Measurements from ENCODE around the gene STXBP1. TPM values are rescaled to one million over a fixed set of nuclear protein-coding genes. Genes with fewer than 3 reads are reported as not detected.
A peak's percentile ranks its signal among the peaks of the same experiment; 100 is the strongest.

The STXBP1 gene
- total and polyA plus RNA-seq, 9 donors: 5.3 to 19.5 (median 13.1) TPM

DNA sequence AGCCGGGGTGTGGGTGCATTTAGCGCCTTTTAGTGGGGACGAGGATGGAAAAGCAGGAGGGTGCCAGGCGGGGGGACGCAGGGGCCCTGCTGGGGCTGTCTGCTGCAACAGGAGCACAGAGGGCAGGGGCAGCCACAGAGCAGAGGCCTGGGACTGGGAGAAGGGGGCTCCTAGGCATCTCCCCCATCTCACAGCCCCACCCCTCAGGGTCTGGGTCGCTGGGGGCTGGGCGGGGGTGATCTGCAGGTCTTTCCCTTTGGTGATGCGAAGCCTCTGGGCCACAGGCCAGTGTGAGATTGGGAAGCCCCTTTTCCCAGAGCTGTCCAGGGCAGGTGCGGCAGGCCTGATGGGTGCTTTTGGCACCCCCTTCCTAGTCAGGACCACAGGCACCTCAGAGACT lies 118.2 kb downstream of the STXBP1 start:
- no peaks in the 10 kb centered on the region for H3K9me3 ChIP-seq (replicated peaks; ENCODE audit: control insufficient read depth, low read depth, low read length)
- peaks cover 8% of the 10 kb centered on the region for H3K4me1 ChIP-seq (ENCODE audit: control insufficient read depth, insufficient read depth, low read length)
- no peak overlapping the region for H3K27ac ChIP-seq (ENCODE audit: low read length)
- H3K27me3 ChIP-seq (ENCODE audit: control insufficient read depth, insufficient read depth, low read length): no peaks in the 10 kb centered on the region
- no peak overlapping the region for H3K4me3 ChIP-seq (ENCODE audit: low read length)
- DNase-seq: no peak
- 70% methylated on average over 4 of the region's 9 CpGs for WGBS (ENCODE audit: insufficient coverage)
- peaks cover 31% of the 10 kb centered on the region for H3K36me3 ChIP-seq (ENCODE audit: control insufficient read depth, insufficient read depth, low read length)

GRCh38 chr9:127730799-127731410 lies 118.8 kb downstream of the STXBP1 start:
- no peaks in the 10 kb centered on the region for H3K9me3 ChIP-seq (replicated peaks; ENCODE audit: control insufficient read depth, low read depth, low read length)
- H3K4me1 ChIP-seq (ENCODE audit: control insufficient read depth, insufficient read depth, low read length): peaks cover 14% of the 10 kb centered on the region
- H3K4me3 ChIP-seq (ENCODE audit: low read length): no peak overlapping the region
- DNase-seq: no peak
- 83% methylated on average over 9 of the region's 9 CpGs for WGBS (ENCODE audit: insufficient coverage)
- H3K27ac ChIP-seq (ENCODE audit: low read length): no peak overlapping the region
- H3K36me3 ChIP-seq (ENCODE audit: control insufficient read depth, insufficient read depth, low read length): peaks cover 31% of the 10 kb centered on the region
- H3K27me3 ChIP-seq (ENCODE audit: control insufficient read depth, insufficient read depth, low read length): no peaks in the 10 kb centered on the region

GRCh38 chr9:127731938-127732337 lies 119.9 kb downstream of the STXBP1 start:
- Histone ChIP-seq H3K27me3 (ENCODE audit: control insufficient read depth, insufficient read depth, low read length) (no peaks in the 10 kb centered on the region), H3K9me3 (replicated peaks; ENCODE audit: control insufficient read depth, low read depth, low read length) (no peaks in the 10 kb centered on the region), H3K4me3 (ENCODE audit: low read length) (no peak overlapping the region), H3K4me1 (ENCODE audit: control insufficient read depth, insufficient read depth, low read length) (peaks cover 14% of the 10 kb centered on the region), H3K36me3 (ENCODE audit: control insufficient read depth, insufficient read depth, low read length) (peaks cover 31% of the 10 kb centered on the region), H3K27ac (ENCODE audit: low read length) (no peak overlapping the region)
- no peak for DNase-seq
- 70% methylated on average over 16 of the region's 16 CpGs for WGBS (ENCODE audit: insufficient coverage)

DNA sequence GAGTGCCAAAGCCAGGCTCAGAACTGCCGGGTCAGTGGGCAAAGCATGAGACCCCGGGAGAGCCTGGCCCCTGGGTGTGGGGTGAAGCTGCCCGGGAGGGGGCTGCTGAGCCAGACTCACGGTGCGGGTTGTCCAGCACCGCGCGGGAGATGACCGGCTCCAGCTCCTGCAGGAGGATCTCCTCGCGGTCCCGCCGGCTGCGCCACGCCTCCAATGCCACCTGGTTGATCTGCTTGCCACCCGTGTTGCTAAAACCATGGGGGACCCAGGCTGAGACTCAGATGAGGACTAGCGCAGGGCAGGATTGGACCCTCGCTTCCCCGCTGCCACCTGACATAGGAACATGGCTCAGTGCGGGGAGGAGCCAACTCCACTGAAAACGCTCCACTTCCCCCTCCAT lies 120.4 kb downstream of the STXBP1 start:
- no peak for DNase-seq
- Histone ChIP-seq H3K4me3 (ENCODE audit: low read length) (no peak overlapping the region), H3K36me3 (ENCODE audit: control insufficient read depth, insufficient read depth, low read length) (peaks cover 31% of the 10 kb centered on the region), H3K27me3 (ENCODE audit: control insufficient read depth, insufficient read depth, low read length) (no peaks in the 10 kb centered on the region), H3K4me1 (ENCODE audit: control insufficient read depth, insufficient read depth, low read length) (peaks cover 14% of the 10 kb centered on the region), H3K27ac (ENCODE audit: low read length) (no peak overlapping the region), H3K9me3 (replicated peaks; ENCODE audit: control insufficient read depth, low read depth, low read length) (no peaks in the 10 kb centered on the region)
- 88% methylated on average over 21 of the region's 21 CpGs for WGBS (ENCODE audit: insufficient coverage)

GRCh38 chr9:127733614-127734013 lies 121.5 kb downstream of the STXBP1 start:
- 100% methylated on average over 1 of the region's 2 CpGs for WGBS (ENCODE audit: insufficient coverage)
- H3K4me3 ChIP-seq (ENCODE audit: low read length): no peak overlapping the region
- peaks cover 14% of the 10 kb centered on the region for H3K4me1 ChIP-seq (ENCODE audit: control insufficient read depth, insufficient read depth, low read length)
- peaks cover 34% of the 10 kb centered on the region for H3K36me3 ChIP-seq (ENCODE audit: control insufficient read depth, insufficient read depth, low read length)
- no peak for DNase-seq
- no peak overlapping the region for H3K27ac ChIP-seq (ENCODE audit: low read length)
- no peaks in the 10 kb centered on the region for H3K9me3 ChIP-seq (replicated peaks; ENCODE audit: control insufficient read depth, low read depth, low read length)
- H3K27me3 ChIP-seq (ENCODE audit: control insufficient read depth, insufficient read depth, low read length): no peaks in the 10 kb centered on the region

GRCh38 chr9:127734247-127734746 lies 122.2 kb downstream of the STXBP1 start:
- H3K27me3 ChIP-seq (ENCODE audit: control insufficient read depth, insufficient read depth, low read length): no peaks in the 10 kb centered on the region
- H3K4me1 ChIP-seq (ENCODE audit: control insufficient read depth, insufficient read depth, low read length): peaks cover 14% of the 10 kb centered on the region
- peaks cover 37% of the 10 kb centered on the region for H3K36me3 ChIP-seq (ENCODE audit: control insufficient read depth, insufficient read depth, low read length)
- H3K9me3 ChIP-seq (replicated peaks; ENCODE audit: control insufficient read depth, low read depth, low read length): no peaks in the 10 kb centered on the region
- H3K27ac ChIP-seq (ENCODE audit: low read length): peak overlapping the region; percentile 93
- H3K4me3 ChIP-seq (ENCODE audit: low read length): peak overlapping the region; percentile 71
- 34% methylated on average over 22 of the region's 22 CpGs for WGBS (ENCODE audit: insufficient coverage)
- DNase-seq: no peak

- H3K4me1 ChIP-seq (ENCODE audit: control insufficient read depth, insufficient read depth, low read length): peaks cover 14% of the 10 kb centered on the region
- no peaks in the 10 kb centered on the region for H3K27me3 ChIP-seq (ENCODE audit: control insufficient read depth, insufficient read depth, low read length)
- peak within 1 kb of the TSS; percentile 94 for H3K27ac ChIP-seq (ENCODE audit: low read length)
- H3K4me3 ChIP-seq (ENCODE audit: low read length): peak within 1 kb of the TSS; percentile 71
- under 1% methylated on average over 76 of the region's 76 CpGs for WGBS (ENCODE audit: insufficient coverage)
- H3K36me3 ChIP-seq (ENCODE audit: control insufficient read depth, insufficient read depth, low read length): peaks cover 41% of the 10 kb centered on the region
- H3K9me3 ChIP-seq (replicated peaks; ENCODE audit: control insufficient read depth, low read depth, low read length): no peaks in the 10 kb centered on the region
- DNase-seq: peak; percentile 99
Measured at GRCh38 chr9:127734747-127735529, 122.9 kb downstream of the STXBP1 start, which contains the start of gene TOR2A. Gene TOR2A, minus strand, starts transcription at chr9:127735294. Its CDS starts 24 bp downstream, at chr9:127735270.

DNA sequence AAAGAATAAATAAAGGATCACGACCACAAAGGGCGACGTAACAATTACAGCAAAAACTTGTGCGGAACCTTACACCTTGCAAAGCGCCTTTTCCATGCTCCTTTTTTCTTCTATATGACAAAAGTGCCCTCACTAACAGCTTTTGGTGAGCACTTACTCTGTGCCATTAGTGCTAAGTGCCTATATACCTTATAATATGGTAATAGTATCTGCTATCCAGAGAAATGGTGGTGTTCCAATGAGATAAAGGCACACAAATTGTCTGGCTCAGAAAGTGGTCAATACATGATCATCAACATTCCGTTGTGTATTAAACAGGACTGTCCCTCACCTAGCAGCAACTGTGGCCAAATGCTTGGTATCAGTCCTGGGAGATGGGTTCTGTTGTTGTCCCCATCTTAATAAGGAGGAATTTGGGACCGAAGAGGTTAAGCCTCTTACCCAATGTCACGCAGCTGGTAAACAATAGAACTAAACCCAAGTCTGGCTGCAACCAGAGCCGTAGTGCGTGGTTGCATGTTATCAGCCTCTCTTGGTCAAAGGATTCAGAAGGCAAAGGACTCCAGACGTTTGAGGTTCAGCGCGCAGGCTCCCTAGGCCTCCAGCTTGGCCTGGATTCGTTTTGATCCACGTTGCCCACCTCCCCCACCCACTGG lies 123.6 kb downstream of the STXBP1 start:
- Histone ChIP-seq H3K36me3 (ENCODE audit: control insufficient read depth, insufficient read depth, low read length) (peaks cover 42% of the 10 kb centered on the region), H3K4me1 (ENCODE audit: control insufficient read depth, insufficient read depth, low read length) (peaks cover 14% of the 10 kb centered on the region)

GRCh38 chr9:127738666-127739065 lies 126.6 kb downstream of the STXBP1 start:
- Histone ChIP-seq H3K36me3 (ENCODE audit: control insufficient read depth, insufficient read depth, low read length) (peaks cover 19% of the 10 kb centered on the region), H3K4me3 (ENCODE audit: low read length) (no peak overlapping the region), H3K27me3 (ENCODE audit: control insufficient read depth, insufficient read depth, low read length) (no peaks in the 10 kb centered on the region), H3K9me3 (replicated peaks; ENCODE audit: control insufficient read depth, low read depth, low read length) (no peaks in the 10 kb centered on the region), H3K4me1 (ENCODE audit: control insufficient read depth, insufficient read depth, low read length) (peaks cover 20% of the 10 kb centered on the region), H3K27ac (ENCODE audit: low read length) (no peak overlapping the region)
- no peak for DNase-seq
- 85% methylated on average over 11 of the region's 13 CpGs for WGBS (ENCODE audit: insufficient coverage)

More for the DNA sequence above, 123.6 kb downstream of the STXBP1 start:
- WGBS (ENCODE audit: insufficient coverage): 38% methylated on average over 10 of the region's 15 CpGs
- no peak for DNase-seq
- no peaks in the 10 kb centered on the region for H3K27me3 ChIP-seq (ENCODE audit: control insufficient read depth, insufficient read depth, low read length)
- no peaks in the 10 kb centered on the region for H3K9me3 ChIP-seq (replicated peaks; ENCODE audit: control insufficient read depth, low read depth, low read length)
- H3K27ac ChIP-seq (ENCODE audit: low read length): peak overlapping the region; percentile 94
- no peak overlapping the region for H3K4me3 ChIP-seq (ENCODE audit: low read length)
